Kidney glomerular epithelial cell (primary cell): ENCODE results near the gene MTPN.

Experiments
- DNase-seq: peaks from one replicate; lab custom pipeline; 2025; lab: John Stamatoyannopoulos, UW

MTPN gene

DNA sequence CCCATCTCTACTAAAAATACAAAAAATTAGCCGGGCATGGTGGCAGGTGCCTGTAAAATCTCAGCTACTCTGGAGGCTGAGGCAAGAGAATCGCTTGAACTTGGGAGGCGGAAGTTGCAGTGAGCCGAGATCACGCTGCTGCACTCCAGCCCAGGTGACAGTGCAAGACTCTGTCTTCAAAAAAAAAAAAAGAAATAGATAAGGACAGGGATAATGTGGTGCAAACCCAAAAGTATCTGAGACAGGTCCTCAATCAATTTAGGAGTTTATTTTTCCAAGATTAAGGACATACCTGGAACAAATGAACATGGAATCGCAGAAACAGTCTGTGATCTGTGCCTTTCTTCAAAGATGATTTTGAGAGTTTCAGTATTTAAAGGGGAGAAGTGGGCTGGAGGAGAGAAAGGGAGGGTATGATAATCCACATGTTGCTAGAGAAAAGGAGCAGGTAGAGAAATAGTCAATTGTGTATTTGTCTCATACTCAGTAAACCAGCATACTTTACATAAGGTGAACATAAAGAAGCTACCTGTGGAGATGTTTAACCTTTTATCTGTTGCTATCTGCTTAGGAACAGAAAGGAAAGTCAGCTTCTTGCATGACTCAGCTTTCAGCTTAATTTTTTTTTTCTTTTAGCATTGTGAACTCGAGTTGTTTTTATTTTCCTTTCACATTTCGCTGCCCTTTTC lies 4.9 kb upstream of the MTPN start:
- DNase-seq = no peak

DNA sequence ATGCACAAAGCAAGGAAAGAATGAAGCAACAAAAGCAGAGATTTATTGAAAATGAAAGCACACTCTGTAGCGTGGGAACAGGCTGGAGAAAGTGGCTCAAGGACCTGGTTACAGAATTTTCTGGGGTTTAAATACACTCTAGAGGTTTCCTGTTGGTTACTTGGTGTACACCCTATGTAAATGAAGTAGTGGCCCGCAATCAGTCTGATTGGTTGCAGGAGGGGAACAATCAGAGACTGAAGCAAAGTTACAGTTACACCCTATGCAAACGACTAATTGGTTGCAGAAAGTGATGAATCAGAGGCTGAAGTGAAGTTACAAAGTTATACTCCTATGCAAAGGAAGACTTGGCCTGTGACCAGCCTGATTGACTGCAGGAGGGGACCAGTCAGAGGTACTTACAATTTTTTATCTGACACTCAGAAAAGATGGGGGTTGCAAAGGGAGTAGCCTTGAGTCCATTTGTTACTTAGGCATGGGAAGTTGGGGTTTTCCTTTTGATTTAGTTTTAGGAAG lies 3.6 kb upstream of the MTPN start:
- DNase-seq = no peak

DNA sequence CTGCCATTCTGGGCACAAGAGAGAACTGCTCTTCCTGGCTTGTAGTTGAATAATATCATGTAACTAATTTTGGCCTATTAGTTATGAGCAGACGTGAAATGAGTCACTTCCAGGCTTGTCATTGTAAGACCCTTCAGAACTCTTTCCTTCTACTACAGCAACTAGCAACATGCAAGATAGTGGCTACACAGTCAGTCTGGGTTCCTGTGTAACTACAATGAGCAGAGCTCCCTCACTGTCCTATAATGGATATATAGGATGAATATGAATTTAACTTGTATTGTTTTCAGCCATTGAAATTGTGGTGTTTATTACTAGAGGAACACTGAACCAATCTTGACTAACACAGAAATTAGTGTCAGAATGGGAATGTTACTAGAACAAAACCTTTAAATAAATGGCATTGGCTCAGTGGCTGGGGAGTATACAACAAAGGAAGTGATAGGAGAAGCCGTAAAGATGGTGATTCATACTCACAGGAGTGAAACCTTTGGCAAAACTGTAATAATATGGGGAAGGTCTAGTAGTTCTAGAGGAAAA lies 2.9 kb upstream of the MTPN start:
- DNase-seq = no peak

DNA sequence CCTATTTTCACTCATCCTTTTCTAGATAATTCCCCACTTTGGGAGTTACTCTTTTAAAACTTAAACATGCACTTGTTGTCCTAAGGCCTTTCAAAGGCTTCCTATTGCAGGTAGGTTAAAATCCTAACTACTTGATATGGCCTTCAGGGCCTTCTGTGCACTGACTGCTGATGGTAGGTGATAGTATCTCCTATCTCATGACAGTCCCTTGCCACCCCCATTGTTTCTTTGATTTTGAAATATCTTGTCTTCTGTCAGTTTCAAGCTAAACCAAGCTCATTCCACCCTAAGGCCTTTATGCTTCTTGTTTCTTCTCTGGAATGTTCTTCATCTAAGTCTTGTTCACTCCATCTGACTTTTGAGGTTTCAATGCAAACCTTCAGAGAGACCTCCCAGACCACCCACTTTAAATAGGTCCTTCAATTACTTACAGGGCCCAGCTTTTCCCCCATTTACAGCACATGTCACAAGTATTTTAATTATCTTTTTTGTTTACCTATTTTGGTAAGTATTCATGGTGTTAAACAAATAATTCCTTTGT lies 2.4 kb upstream of the MTPN start:
- DNase-seq = no peak

DNA sequence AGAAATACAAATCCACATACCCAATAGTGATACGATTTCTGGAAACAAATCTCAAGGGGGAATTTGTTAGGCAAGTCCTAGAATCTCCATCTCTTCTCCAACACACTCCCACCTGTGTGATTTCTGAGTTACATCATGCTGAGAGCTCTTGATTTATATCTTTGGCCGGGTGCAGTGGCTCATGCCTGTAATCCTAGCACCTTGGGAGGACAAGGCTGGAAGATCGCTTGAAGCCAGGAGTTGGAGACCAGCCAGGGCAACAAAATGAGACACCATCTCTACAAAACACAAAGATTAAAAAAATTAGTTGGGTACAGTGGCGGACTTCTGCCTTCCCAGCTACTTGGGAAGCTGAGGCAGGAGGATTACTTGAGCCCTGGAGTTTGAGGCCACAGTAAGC lies 1.5 kb upstream of the MTPN start:
- DNase-seq = no peak

DNA sequence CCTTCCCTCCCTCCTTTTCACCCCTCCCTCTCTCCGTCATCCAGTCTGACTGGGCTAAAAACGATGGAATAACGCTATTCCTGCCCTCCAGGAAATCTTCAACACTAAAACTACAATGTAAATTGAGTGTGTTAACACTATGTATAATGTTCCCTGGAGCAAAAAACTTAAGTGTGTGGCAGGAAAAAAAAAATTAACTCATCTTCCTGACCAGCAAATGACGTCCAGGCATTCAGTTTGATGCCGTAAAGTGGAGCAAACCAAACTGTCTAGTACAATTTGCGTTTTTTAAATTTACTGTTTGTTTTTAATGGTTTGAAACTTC lies 545 bp upstream of the MTPN start:
- no peak for DNase-seq

DNA sequence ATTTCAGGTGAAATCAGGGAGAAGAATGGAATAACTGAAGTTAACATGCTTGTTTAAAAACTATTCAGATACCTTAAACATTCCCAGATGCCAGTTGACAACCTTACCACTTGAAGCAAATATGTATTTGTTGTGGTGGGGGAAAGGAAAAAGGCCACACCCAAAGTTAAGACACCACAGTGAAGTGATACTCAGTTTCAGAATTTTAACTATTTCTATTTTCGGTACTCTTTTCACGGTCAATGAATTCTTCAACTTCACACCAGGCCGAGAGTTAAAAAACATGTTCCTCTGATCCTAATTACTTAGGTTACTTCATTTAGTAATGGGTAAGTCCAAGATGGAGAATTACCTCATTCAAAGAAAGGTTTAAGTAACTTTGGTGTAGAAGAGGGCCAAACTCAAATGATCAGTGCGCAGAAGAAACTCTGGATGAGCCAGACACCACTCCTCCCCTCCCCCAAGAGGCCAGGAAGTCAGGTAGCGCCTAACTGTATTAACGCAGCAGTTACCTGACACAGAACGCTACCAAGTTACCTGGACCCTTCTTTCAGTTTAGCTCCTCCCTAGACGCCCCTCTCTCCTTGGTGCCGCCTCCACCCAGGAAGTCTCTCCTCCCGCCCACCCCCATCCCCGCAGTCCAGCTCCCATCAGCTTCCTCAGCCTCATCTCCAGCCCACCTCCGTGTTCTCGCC lies 700 bp downstream of the MTPN start:
- DNase-seq = no peak

DNA sequence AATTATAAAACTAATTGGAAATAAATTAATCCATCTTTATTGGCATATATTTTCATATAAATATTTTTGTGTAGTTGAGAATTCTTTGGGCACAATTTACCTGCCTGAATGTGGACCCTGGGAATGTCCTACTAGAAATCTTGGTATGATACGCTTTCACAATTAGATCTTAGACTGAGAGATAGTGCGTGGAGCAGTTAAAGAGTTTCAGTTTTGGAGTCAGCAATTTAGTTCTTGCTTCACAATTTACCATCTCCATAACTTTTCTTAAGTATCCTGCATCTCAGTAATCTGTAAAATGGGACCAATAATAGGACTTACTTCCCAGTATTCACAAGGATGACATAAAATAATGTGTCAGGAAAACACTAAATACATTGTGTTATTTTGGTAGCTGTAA lies 2.0 kb downstream of the MTPN start:
- no peak for DNase-seq

DNA sequence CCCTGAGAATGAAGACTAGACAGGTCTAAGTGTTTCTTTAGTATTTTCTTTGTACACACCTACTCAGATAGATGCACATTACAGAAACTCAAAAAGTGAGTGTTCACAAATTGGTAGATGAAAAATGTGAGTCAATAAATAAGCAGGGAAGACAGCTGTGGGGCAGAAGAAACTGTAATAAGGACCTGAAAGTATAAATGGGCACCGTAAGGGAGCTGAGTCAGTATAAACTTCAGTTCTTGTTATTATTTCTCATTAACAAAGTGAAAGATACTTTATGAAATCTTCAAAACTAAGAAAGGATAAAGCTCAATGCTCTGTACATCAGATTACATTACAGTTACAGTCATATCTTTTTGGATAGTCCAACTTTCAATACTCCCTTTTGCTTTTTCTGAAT lies 2.5 kb downstream of the MTPN start:
- DNase-seq = no peak

DNA sequence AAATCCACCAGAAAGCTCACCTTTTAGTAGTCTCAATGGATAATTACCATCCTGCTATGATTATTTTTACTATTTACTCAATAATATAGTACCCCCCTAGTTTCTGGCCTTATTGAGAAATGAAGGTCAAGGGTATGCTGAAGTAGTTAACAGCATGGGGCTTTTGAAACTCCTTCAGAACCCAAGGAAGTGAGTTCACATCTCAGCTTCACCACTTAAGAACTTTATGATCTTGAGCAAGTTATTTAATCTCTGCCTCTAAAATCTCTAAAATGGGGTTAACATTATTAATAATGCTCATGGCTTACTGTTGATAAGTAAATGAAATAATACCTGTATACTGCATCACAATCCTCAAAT lies 5.8 kb downstream of the MTPN start:
- no peak for DNase-seq

DNA sequence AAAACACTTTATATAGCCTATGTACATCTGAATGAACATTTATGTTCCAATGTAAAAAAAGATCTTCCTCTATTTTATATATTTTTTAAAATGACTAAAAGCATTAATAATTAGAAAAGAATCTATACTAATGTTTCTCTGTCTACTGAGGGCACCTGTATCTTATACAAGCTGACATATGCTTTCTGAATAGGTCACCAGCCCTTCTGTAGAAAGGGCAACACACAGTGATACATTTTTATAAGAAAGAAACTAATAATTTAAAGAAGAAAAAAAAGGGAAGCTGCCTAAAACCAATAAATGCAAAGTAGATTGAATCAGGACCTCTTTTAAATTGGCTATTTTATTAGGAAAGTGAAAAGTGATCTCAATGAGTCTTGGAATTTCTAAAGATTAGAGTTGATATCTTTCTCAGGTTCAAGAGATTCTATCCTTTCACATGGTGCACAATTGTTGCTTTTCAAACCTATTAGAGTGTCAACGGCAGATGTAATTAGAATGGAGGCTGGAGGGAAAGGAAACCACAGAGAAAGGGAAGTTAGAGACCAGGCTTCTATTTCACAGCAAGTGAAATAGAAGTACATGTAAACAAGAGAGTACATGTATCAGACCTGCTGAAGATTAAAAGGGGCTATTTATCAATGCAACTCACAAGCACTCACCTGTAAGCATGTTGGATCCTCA lies 6.3 kb downstream of the MTPN start:
- no peak for DNase-seq

DNA sequence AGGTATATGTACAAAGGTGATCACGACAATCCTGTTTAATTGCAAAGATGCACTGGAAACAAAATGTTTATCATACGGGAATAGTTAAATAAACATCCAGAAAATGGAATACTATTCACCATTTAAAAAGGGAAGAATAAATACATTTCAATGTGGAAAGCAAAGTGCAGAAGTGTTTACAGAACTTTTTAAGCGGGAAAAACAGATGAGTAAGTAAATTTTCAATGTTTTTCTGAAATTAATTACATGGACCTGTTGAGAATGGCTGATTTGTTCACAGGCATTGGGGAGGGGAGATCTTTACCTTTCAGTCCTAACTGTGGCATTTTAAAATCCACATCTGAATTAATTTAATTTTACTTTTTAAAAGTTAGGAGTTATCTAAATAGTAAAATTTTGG lies 7.1 kb downstream of the MTPN start:
- no peak for DNase-seq

DNA sequence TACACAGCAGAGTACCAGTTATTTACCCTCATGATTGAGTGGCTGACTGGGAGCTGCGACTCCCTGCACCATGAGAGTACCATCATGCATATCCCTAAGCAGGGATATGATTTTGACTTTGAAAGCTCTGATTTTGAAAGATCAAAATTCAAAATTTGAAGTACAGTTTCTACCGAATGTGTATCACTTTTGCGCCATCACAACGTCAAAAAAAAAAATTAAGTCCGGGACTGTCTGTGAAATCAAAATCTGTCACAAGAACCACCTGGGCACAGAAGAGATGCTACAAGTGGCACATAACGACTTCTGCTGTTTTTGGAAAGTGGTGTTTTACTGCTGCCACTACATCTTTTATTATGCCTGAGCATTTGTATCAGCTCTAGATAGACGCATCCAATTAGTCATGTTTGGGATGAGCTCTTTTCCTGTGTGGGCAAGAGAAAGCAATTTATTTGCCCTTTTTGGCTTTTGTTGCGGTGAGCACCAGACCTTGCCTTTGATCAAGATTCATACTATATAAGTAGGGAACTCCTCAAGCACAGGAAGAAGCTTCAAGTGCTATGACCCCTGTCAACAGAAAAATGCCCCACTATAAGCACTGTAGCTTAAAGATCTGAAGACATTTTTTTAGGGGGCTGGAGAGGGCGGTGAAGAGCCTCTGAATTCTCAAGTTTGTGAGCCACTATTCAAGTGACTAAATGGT lies 10.7 kb downstream of the MTPN start:
- no peak for DNase-seq

DNA sequence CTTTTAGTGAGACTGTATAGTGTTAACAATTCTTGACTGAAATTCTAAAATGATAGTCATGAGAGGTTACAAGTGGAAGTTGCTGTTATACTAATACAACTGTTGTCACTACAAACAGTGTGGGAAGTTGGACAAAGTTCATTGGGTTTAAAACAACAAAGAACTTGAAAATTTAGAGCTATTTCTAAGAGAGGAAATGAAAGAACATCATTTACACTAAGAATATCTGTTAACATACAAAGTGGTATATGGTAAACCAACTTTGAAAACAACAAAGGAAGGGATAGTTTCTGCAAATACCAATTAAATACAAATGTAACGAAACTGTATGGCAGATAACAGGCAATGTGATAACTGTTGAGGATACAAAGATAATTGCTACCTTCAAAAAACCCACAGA lies 11.6 kb downstream of the MTPN start:
- DNase-seq = no peak

DNA sequence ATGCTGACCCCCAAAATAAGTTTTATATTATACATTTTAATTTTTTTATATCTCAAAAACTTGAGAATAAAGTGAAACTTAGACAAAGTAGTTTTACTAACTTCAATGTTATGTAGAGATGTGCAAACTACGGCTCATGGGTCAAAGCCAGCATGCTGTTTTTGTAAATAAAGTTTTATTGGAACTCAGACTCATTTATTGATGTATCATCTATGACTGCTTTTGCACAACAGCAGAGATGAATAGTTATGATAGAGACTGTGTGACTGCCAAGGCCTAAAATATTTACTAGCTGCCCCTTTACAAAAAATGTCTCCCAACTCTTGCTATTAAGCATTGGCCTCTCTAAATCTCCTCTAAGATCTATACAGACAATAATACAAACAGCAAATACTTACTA lies 12.4 kb downstream of the MTPN start:
- no peak for DNase-seq

DNA sequence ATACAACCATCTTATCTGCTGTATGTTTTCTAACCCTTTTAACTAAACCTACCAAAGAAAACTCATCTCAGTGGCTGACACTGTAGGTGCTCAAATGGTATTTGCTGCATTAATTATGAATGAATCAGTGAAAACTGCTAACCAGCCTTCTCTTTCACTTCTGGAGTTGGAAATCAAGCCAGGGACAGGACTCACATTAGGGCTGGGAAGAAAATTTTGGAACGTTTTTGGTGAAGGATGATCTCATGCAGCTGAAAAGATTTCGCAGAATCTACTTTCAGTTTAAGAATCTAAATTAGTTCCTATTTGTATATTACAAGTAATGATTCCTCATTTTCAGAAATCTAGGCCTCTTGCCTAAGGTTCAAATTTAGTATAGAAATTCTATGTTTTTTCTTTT lies 12.9 kb downstream of the MTPN start:
- no peak for DNase-seq

DNA sequence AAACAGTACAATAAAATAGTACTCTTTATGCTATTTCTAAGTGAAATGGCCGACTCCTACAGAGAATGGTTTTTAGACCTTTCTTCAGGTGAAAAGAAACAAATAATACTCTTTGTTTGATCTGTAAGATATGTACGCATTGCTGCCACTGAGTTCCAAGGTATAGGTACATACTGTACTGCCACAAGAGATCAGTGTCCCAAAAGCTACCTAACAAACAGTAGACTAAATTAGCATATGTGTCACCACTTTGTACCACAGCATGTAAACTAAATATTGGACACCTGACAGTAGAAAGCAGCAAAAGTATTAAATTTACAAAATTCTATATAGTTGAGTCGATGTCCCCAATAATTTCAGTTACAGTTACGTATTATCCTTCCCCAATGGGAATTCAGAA lies 14.4 kb downstream of the MTPN start:
- DNase-seq = no peak

DNA sequence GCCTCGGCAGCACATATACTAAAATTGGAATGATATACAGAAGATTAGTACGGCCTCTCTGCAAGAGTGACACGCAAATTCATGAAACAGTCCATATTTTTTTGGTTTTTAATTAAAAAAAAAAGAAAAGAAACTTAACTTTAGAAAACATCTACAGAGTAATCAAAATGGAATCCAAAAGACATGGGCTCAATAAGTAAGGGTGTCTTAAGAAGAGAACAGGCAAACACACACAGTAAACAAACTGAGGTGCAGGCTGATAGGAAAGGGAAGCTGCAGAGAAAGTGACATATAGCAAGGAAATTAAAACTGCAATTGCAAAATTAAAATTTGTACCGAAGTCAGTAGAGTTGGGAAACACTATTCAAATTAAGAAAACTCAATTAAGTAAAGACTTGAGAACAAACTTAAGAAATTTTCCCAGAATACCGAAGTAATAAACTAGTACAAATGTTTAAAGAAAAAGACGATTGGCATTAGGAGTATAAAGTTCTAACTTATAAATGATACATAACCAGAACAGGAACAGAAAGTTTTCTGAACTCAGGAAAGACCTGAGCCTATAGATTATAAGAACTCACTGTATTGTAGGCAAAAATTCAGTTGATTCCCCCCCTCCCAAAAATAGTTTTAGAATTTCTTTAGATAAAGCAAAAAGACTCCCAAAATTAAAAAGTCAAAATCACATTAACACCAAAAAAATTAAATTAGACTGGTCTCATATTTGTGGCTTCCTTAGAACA lies 16.3 kb downstream of the MTPN start:
- no peak for DNase-seq

DNA sequence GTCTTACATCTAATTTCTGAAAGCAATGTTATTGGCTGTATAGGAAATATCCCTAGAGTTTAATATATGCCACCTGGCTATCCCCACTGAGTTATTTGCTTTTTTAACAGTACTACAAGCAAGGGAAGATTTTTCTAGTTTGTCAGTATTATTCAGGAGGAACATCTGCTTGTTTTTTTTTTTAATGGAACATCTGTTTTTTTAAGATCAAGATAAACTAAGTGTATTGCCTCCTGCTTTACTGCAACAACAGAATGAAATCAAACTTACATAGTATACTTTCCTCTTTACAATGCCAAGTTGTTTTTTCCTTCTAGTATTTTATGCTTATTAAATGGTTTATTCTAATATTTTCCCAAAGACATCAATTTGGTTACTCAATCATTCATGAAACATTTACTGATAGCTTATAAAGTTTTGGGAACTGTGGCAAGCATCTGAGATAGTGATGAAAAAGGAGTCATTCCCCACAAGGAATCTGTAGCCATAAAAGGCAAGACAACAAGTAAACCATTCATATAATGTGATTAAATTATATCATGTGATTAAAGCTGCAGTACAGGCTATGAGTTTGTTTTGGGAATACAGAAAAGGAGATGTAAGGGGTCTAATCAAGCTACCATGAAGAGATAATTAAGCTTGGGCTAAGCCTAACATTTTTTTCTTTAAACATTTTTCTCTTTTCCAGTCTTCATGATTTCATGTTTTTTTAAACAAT lies 17.4 kb downstream of the MTPN start:
- no peak for DNase-seq

DNA sequence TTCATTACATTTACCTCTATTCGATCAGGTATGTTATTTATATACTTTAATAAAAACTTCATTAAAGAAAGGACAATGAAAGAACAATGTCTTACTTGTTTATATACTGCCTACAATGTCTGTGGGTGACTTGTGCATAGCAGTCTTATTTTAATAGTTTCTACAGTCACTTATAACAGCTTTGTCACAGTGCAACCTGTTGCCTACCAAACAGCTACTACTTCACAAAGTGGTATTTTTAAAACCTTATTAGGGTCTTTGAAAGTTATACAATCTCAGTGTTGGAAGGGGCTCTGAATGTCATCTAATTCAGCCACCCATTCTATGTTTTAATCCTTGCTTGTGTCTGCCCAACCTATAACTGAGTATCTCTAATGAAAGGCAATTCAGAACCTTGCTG lies 19.0 kb downstream of the MTPN start:
- no peak for DNase-seq

DNA sequence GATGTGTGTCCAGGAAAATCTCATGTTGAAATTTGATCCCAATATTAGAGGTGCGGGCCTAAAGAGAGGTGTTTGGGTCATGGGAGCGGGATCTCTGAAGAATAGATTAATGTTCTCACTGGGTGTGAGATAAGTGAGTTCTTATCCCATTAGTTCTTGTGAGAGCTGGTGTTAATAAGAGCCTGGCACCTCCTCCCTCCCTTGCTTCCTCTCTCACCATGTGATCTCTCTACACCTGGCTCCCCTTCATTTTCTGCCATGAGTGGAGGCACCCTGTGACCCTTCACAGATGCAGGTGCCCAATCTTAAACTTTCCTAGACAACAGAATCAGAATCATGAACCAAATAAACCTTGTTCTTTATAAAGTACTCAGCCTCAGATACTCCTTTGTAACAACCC lies 19.5 kb downstream of the MTPN start:
- DNase-seq = no peak
